Prostate gland (tissue), 2 donors: ENCODE data around the gene DDX23. TPM values are rescaled to one million over a fixed set of nuclear protein-coding genes. Genes with fewer than 3 reads are reported as not detected.

Experiments used
- DNase-seq: peaks from one replicate; pipeline ENCODE4 v3.0.0-alpha.2; 2019; ENCODE audit warnings: low spot score
- H3K27ac ChIP-seq, 2 donors: fragments of 200-600 bp; sonication (generic); 2 replicates each; pipeline ENCODE4 v1.5.1; 2017 to 2019
- H3K27me3 ChIP-seq: fragments of 200-600 bp; sonication (generic); replicated peaks from 2 replicates; pipeline ENCODE4 v1.5.1; 2019; ENCODE audit not compliant: insufficient read depth
- H3K36me3 ChIP-seq, 2 donors: fragments of 200-600 bp; sonication (generic); 1 replicate in 1 of 2; 2 replicates in 1 of 2; pipeline versions ENCODE4 v1.5.1 to v1.8.1; 2017 to 2019
- H3K4me1 ChIP-seq: fragments of 200-600 bp; sonication (generic); replicated peaks from 2 replicates; pipeline ENCODE4 v1.5.1; 2019
- H3K4me3 ChIP-seq, 2 donors: fragments of 200-600 bp; sonication (generic); 2 replicates each; pipeline ENCODE4 v1.5.1; 2017 to 2019
- H3K9me3 ChIP-seq: fragments of 200-600 bp; sonication (generic); 2 replicates; pipeline ENCODE4 v1.5.1; 2017
- CTCF ChIP-seq, 4 experiments: fragments of 200-600 bp in 2 of 4; fragments of 450-650 bp in 2 of 4; sonication (generic) in 2 of 4; IDR thresholded peaks; 1 replicate in 3 of 4; 2 replicates in 1 of 4; pipeline ENCODE4 v1.5.1; 2016 to 2019; ENCODE audit warnings: antibody characterized with exemption in 4 of 4, mild to moderate bottlenecking in 2 of 4, moderate library complexity in 2 of 4
- POLR2A ChIP-seq: fragments of 450-650 bp; IDR thresholded peaks from one replicate; pipeline ENCODE4 v1.6.1; 2016; ENCODE audit warnings: antibody characterized with exemption, mild to moderate bottlenecking
- POLR2AphosphoS5 ChIP-seq: sonication (generic); formaldehyde crosslinking; IDR thresholded peaks from one replicate; pipeline ENCODE4 v1.6.1; 2017; ENCODE audit warnings: antibody characterized with exemption
- WGBS: methylation state at CpG from one replicate; pipeline ENCODE4 v1.1.5; 2018; 5-methylcytosine and 5-hydroxymethylcytosine counted together
- intact Hi-C: fragments of 100-400 bp; cut with DNase I; formaldehyde crosslinking; loops from one replicate; pipeline ENCODE4 v1.14.2; 2022
- total RNA-seq, 2 donors: library from RNA; depleted of rRNA; stranded (reverse); fragments of >200 nt; gene quantifications; one replicate each; pipeline ENCODE4 v1.1.0, GENCODE V29; 2016

The DDX23 gene
- total RNA-seq, 2 donors from 2014 or later, result 71.0 to 87.2 TPM

GRCh38 chr12:48828841-48829575 is 23.0 kb downstream of the DDX23 start:
- H3K4me1 ChIP-seq, result no peaks in the 10 kb centered on the region
- TF ChIP-seq CTCF (IDR thresholded peaks at IDR 0.05), result no peak
- no peak for TF ChIP-seq POLR2AphosphoS5
- TF ChIP-seq POLR2A, result no peak
- intact Hi-C loops, result no loop called here
- no peak overlapping the region for H3K4me3 ChIP-seq
- H3K27ac ChIP-seq, result no peak overlapping the region
- WGBS, result 79% methylated on average over 16 of the region's 16 CpGs
- H3K27me3 ChIP-seq, result no peaks in the 10 kb centered on the region
- H3K9me3 ChIP-seq, result no peaks in the 10 kb centered on the region
- no peak for DNase-seq
- peaks cover 24 to 40% of the 10 kb centered on the region in 2 donors for H3K36me3 ChIP-seq

- H3K27ac ChIP-seq, result no peak overlapping the region
- no peak for TF ChIP-seq CTCF (IDR thresholded peaks at IDR 0.05)
- no peak for TF ChIP-seq POLR2AphosphoS5
- no peak for TF ChIP-seq POLR2A
- 41% methylated on average over 2 of the region's 2 CpGs for WGBS
- no peak for DNase-seq
- H3K4me1 ChIP-seq, result no peaks in the 10 kb centered on the region
- no peak overlapping the region for H3K4me3 ChIP-seq
- H3K9me3 ChIP-seq, result no peaks in the 10 kb centered on the region
- H3K27me3 ChIP-seq, result no peaks in the 10 kb centered on the region
- intact Hi-C loops, result no loop called here
- peaks cover 17 to 39% of the 10 kb centered on the region in 2 donors for H3K36me3 ChIP-seq
Measured at GRCh38 chr12:48828293-48828692, 23.7 kb downstream of the DDX23 start.

GRCh38 chr12:48827513-48828096 is 24.4 kb downstream of the DDX23 start:
- 88% methylated on average over 14 of the region's 17 CpGs for WGBS
- H3K27me3 ChIP-seq, result no peaks in the 10 kb centered on the region
- DNase-seq, result no peak
- no peak overlapping the region for H3K4me3 ChIP-seq
- H3K27ac ChIP-seq, result no peak overlapping the region
- no peaks in the 10 kb centered on the region for H3K9me3 ChIP-seq
- intact Hi-C loops, result no loop called here
- H3K36me3 ChIP-seq, result peaks cover 11 to 32% of the 10 kb centered on the region in 2 donors
- H3K4me1 ChIP-seq, result no peaks in the 10 kb centered on the region
- TF ChIP-seq CTCF (IDR thresholded peaks at IDR 0.05) (no peak), POLR2AphosphoS5 (no peak), POLR2A (no peak)

GRCh38 chr12:48827026-48827425 is 24.9 kb downstream of the DDX23 start:
- 83% methylated on average over 8 of the region's 8 CpGs for WGBS
- H3K9me3 ChIP-seq, result no peaks in the 10 kb centered on the region
- no peaks in the 10 kb centered on the region for H3K4me1 ChIP-seq
- no peak for TF ChIP-seq POLR2A
- TF ChIP-seq CTCF (IDR thresholded peaks at IDR 0.05), result no peak
- no peak for TF ChIP-seq POLR2AphosphoS5
- no peak for DNase-seq
- H3K27me3 ChIP-seq, result no peaks in the 10 kb centered on the region
- no peak overlapping the region for H3K4me3 ChIP-seq
- no peak overlapping the region for H3K27ac ChIP-seq
- H3K36me3 ChIP-seq, result peaks cover 9 to 26% of the 10 kb centered on the region in 2 donors
- intact Hi-C loops, result no loop called here
